GM21723 (cell line): ENCODE measurements around the gene PPP2R5C.
"Not testable (repeated sequence)": the region's sequence is repeated elsewhere in the genome, so short reads cannot be mapped to it uniquely, and the experiment has no call there.

Source experiments
- ATAC-seq: cut with Tn5 transposase; IDR thresholded peaks from one replicate; pipeline ENCODE4 v1.9.1; 2021; ENCODE audit warnings: mild to moderate bottlenecking, moderate library complexity; ENCODE audit not compliant: unreplicated experiment

The PPP2R5C gene

DNA sequence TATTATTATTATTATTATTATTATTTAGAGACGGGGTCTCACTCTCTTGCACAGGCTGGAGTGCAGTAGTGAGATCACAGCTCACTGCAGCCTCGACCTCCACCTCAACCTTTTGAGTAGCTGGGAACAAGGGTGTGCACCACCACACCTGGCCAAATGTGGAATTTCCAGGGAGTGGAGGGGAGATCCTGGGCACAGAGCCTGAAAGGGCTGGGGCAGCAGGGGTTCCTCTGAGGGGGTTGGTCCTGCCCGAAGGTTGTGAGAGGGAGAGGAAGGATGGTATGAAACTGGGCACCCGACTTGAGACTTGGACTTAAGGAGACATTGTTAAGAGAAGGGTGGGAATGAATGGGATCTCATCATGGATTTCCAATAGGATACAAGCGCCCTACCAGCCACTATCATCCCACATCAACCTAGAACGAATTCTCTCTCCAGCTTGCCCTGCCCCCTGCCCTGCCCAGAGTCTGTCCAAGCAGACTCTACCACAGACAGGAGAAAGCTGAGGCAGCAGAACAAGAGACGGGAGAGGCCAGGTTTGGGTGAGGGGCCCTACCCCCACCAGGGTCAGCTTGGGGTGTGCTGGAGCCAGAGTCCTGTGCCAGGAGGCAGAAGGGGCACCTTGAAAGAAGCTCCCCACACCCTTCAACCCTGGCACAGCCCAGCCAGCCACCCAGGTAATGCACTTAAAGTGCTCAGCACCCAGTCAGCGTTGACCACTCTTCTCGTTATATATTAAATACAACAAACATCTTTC is 200.4 kb downstream of the PPP2R5C start:
- no peak for ATAC-seq

DNA sequence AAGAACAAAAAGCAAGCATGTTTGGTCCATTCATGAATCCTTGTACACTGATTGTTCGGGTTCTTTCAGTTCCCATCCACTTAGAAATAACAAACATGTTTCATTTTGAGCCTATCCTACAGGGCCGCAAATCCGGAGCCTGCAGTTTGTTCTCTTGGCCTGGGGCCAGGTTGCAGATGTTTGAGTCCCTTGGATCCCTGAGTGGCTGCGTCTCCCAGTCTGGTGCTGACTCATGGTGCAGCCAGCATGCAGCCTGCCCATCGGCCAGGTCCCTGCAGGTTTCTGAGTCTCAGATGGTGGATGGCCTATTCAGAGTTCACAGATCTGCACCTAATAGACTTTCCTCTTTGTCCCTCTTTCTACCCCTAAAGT is 201.0 kb downstream of the PPP2R5C start:
- ATAC-seq, result no peak

DNA sequence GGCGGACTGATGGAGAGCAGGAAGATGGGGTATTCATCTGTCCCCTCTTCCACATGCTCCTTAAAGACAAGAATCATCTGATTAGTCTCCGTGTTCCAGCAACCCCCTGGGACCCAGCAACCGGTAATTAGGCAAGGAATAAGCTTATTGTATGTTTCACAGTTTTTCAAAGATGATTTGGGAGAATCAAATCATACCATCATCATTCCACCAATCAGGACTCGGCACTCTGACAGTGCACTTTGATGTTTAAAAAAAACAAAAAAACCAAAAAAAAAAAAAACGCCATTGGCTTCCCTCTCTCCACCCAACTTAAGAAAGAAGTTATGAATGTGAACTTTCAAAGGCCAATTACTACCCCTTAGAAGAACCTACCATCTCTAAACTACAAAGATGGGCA is 201.5 kb downstream of the PPP2R5C start:
- no peak for ATAC-seq

DNA sequence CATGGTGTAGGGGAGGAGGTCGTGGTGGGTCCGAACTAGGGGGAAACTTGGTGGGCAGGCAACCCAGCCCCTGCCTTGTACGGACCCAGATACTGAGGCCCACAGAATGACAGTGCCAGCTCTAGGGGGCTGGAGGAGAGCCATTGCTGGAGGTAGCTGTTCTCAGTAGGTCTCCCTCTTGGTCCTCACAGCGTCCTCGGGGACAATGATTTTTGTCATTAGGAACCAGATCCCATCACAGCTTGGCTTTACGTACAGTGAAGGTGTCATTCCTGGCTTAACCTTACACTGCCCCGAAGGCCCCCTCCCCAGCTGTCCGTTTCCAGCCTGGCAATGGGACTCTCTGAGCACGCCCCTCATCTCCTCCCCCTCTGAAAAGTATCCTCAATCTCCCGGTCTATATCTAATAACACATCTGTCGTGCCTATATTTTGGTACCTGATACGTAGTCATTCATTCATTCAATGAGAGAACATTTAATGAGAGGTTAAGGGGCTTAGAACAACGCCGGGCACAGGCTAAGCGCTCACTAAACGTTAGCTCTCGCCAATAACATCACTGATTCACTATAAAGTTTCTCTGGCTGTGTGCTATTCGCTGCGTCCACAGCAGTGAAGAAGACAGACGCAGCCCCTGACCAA is 202.3 kb downstream of the PPP2R5C start:
- ATAC-seq, result no peak

DNA sequence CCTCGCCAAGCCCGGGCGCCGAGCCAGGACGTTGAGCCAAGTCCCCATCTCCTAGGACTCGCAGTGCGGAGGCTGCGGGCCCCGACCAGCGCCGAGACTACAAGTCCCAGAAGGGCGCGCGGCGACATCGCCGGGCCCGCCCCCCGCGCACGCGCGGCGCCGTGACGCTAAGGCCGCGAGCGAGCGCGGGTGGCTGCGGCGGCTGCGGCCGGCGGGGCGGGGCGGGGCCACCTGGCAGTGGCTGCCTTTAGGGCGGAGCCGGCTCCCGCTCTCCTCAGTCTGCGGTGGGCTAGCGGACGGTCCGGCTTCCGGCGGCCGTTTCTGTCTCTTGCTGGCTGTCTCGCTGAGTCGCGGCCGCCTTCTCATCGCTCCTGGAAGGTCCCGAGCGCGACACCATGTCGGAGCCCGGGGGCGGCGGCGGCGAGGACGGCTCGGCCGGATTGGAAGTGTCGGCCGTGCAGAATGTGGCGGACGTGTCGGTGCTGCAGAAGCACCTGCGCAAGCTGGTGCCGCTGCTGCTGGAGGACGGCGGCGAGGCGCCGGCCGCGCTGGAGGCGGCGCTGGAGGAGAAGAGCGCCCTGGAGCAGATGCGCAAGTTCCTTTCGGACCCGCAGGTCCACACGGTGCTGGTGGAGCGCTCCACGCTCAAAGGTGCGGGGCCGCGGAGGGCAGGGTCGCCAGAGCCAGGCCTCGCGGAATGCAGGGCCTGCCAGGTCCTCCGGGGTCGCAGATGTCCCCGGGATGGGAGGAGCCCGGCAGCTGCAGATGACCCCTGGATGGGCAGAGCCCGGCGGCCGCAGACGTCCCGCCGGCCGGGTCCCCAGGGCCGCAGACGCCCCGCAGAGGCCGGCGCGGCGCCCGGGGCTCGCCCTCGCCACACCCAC is 203.0 kb downstream of the PPP2R5C start, which contains the start of gene DYNC1H1:
Gene DYNC1H1, plus strand, starts transcription at position 277 of the 884 bp plus-strand sequence. Its CDS starts 119 bp downstream, at position 396.
- ATAC-seq, result peak; percentile 75

DNA sequence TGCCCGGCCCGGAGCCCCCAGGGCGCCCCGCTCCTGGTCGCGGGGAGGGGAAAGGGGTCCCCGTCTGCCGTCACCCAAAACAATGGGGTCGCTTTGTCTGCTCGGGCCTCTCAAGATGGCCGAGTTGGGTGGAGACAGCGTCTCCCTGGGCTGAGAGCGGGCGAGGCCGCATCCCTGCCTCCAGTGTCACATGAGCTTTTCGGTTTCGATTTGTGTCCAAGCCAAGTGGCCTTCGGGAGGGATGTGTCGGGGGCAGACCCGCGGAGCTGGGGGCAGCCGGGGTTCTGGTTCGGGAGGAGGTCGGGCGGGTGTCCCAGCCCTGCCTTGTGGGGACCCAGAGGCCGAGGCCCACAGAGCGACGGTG is 203.7 kb downstream of the PPP2R5C start:
- peak; percentile 38 for ATAC-seq

DNA sequence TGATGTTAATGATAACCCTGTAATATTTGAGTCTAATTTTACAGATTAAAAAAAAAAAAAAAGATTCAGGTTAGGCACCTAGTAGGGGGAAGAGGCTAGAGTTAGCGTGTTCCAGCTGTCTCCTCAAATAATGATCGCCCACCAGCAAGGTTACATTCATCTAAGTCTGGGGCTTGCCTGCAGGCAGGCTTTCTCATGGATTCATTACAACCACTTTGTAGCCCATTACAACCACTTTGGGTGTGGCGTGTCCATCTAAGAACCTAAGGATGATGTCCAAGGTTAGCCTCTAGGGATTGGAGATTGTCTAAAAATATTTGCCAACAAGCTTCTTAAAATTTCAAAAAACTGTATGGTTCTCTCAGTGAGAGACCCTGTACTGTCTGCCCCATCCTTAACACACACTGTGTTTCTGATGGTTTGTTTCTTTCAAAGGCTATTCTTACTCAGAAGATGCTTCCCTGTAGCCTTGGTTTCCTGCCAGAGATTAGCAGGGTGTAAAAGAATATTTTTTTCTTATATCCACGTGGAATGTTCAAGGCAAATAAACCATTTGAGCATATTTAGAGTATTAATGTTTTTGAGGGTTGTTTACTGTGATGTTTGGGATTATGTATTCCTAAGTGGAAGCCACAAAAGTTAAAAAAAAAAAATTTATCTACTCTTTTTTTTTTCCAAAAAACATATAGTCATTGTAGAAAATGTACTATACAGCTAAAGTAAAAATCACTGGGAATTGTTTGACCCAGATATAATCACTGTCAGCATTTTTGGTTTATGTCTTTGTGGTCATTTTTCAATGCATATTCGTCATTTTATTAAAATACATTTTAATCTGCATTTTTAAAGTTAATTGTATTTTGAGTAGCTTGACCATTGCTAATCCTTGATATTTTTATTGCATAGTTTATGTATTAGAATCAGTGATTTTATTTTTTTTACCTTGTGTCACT is 204.5 kb downstream of the PPP2R5C start:
- no peak for ATAC-seq

DNA sequence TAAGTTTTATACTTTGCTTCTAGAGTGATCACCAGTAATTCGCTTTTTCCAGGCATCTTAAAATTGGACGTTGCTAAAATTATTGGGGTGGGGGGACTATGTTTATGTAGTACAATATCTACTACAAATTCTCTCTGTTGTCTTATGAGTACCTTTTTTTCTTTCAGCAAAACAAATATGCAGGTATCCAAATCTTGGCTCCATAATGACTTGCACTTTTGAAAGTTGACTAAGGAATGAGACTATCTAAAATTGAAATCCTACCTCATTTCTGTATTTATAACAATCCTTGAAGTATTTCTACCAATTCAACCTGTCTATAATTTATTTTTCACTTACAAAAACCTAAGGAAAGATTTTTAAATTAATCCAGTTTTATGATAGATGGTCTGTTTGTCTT is 205.2 kb downstream of the PPP2R5C start:
- no peak for ATAC-seq

DNA sequence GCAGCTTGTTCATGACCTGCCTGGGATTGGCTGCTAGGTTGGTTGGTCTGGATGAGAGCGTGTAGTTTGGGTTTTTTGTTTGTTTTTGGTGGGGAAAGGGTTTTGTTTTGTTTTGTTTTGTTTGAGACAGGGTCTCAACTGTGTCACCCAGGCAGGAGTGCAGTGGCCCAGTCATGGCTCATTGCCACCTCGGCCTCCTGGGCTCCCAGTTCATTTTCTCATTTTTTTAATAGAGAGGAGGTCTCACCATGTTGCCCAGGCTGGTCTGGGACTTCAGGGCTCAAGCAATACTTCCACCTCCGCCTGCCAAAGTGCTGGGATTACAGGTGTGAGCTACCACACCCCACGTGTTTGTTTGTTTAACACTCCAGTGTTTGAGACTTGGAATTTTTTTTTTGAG is 206.7 kb downstream of the PPP2R5C start:
- ATAC-seq, result no peak

DNA sequence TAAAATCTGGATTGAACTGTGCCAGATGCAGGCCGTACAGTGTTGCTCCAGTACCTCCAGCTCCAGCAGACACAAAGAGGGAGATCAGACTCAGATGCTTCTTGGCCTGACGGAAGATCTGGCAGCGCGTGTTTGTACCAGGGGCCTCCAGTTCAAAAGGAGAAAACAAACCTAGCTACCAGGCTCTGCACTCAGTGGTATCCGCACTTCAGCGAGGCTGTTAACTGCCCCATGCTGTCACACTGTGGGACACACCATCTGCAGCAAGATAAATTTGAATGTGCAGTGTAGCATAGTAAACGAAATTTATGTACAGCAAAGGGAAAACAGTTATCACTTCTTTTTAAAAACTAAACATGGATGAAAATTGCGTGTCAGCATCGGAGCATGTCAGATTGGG is 208.0 kb downstream of the PPP2R5C start:
- no peak for ATAC-seq

DNA sequence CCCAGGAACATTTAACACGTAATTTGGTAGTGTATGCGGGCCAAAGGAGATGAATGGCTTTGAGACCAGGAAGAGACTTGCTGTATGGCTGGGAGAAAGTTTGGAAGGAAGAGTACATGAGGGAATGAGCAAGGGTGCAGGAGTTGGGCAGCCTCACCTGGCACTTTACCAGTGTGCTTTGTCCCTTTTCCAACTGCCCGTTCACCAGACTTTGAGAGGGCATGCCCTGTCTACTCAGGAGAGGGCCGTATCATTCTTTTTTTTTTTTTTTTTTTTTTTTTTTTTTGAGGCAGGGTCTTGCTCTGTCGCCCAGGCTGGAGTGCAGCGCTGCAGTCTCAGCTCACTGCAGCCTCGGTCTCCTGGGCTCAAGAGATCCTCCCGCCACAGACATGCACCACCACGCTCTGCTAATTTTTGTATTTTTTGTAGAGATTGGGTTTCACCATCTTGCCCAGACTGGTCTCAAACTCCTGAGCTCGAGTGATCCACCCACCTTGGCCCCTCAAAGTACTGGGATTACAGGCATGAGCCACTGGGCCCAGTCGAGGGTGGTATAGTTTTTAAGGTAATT is 209.4 kb downstream of the PPP2R5C start:
- ATAC-seq, result no peak

DNA sequence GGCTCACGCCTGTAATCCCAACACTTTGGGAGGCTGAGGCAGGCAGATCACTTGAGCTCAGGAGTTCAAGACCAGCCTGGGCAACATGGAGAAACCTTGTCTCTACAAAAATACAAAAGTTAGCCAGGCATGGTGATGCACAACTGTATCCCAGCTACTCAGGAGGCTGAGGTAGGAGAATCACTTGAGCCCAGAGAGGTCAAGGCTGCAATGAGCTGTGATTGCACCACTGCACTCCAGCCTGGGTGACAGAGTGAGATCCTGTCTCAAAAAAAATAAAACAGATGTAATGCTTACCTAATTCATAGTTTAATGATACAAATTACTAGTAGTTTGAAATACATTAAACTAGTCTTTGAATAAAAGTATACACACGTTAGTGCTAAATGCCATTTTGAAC is 209.9 kb downstream of the PPP2R5C start:
- not testable (repeated sequence) for ATAC-seq

DNA sequence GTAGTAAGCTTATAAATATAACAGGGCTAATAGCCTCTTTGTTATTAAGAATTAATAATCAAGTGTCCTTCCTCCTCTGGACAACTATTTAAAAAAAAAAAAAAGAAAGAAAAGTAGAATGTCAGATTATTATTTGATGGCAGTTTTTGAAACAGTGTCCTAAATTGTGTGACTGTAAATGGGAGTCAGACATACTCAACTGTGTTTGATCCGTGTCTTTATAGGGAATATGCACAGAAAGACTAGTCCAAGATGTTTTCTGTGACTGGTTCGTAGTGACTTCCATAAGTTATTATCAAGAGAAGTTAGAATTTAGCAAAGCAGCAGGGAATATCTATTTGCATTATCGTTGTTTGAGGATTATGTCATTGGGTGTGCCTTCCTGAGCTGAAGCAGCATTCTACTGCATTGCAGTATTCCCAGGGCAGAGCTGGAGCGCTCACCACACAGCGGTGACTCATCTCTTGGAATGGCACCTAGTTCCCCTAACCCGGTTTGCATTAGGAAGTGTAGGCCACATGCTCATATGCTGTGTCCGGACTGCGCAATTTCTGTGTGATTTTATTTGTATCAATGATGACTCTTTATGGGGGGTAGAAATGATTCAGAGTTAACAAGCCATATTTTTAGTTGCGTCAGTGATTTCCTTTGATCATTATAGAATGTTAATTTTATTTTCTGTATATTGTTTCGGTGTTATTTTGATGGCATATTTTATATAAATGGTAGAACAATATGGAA is 210.8 kb downstream of the PPP2R5C start:
- no peak for ATAC-seq

DNA sequence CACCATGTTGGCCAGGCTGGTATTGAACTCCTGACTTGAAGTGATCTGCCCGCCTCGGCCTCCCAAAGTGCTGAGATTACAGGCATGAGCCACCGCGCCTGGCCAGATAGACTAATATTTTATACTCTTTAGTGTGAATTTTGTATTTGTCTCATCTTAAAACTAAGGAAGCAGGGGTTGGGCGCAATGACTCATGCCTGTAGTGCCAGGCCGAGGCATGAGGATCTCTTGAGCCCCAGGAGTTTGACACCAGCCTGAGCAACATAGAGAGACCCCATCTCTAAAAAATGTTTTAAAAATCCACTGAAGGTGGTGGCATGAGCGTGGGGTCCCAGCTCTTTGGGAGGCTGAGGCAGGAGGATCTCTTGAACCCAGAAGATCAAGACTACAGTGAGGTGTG is 211.8 kb downstream of the PPP2R5C start:
- no peak for ATAC-seq

DNA sequence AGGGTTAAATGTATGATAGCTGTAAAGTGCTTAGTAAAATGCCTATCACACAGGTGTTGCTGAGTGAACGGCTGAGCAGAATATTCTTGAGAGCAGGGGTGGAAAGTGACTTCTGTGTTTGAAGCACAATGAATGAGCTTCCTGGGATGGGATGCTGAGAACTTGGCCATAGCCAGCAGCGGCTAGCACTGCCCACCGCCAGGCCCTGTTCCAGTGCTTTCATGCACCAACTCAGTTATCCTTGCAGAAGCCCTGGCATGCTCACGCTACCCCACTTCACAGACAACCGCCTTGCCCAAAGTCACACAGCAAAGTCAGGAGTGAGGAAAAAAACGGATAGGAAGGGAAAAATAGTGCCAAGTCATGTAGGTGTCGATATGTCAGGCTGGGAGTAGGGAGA is 213.7 kb downstream of the PPP2R5C start:
- no peak for ATAC-seq
